CD4-positive, CD25-positive, alpha-beta regulatory T cell (primary cell): ENCODE data around the gene GRIK3. TPM values are rescaled to one million over a fixed set of nuclear protein-coding genes. Genes with fewer than 3 reads are reported as not detected.

Experiments used
- ATAC-seq, 2 donors: fragments of 150-1000 bp; cut with Tn5 transposase; one replicate each; pipeline ENCODE4 v1.10.0; 2021; ENCODE audit warnings: low read depth in 2 of 2, moderate number of reproducible peaks in 2 of 2, moderate library complexity in 1 of 2
- DNase-seq, 3 donors: peaks; one replicate each; pipeline versions ENCODE4 v3.0.0 to v3.0.0-alpha.2; 2012 to 2022; ENCODE audit warnings: mixed read lengths in 1 of 3
- H3K27ac ChIP-seq: one replicate; pipeline ENCODE4 v1.7.0; 2013; ENCODE audit warnings: mild to moderate bottlenecking, low read length; ENCODE audit not compliant: insufficient read depth, poor library complexity, severe bottlenecking
- H3K27me3 ChIP-seq: one replicate; pipeline ENCODE4 v1.7.0; 2013; ENCODE audit warnings: low read length; ENCODE audit not compliant: control insufficient read depth, insufficient read depth
- H3K36me3 ChIP-seq: one replicate; pipeline ENCODE4 v1.7.0; 2013; ENCODE audit warnings: mild to moderate bottlenecking, low read length, moderate library complexity; ENCODE audit not compliant: control insufficient read depth, insufficient read depth
- H3K4me1 ChIP-seq: 2 replicates; pipeline ENCODE4 v1.7.0; 2013; ENCODE audit warnings: mild to moderate bottlenecking, low read length; ENCODE audit not compliant: insufficient read depth, control insufficient read depth, poor library complexity, severe bottlenecking
- H3K4me3 ChIP-seq: one replicate; pipeline ENCODE4 v1.7.0; 2013; ENCODE audit warnings: low read depth, mild to moderate bottlenecking, low read length, moderate library complexity
- H3K9me3 ChIP-seq, 2 experiments: 1 replicate in 1 of 2; 2 replicates in 1 of 2; pipeline ENCODE4 v1.7.0; 2013; ENCODE audit warnings: low read length in 2 of 2, mild to moderate bottlenecking in 1 of 2, moderate library complexity in 1 of 2; ENCODE audit not compliant: control insufficient read depth in 2 of 2
- H3K27ac Mint-ChIP-seq, 3 donors: one replicate each; pipeline ENCODE4 v1.8.0; 2020 to 2022; ENCODE audit warnings: mild to moderate bottlenecking in 3 of 3, mixed read lengths in 3 of 3, moderate library complexity in 2 of 3
- H3K27me3 Mint-ChIP-seq: one replicate; pipeline ENCODE4 v1.8.0; 2022; ENCODE audit warnings: mild to moderate bottlenecking, mixed read lengths
- H3K36me3 Mint-ChIP-seq: one replicate; pipeline ENCODE4 v1.8.0; 2020; ENCODE audit warnings: mixed read lengths
- H3K4me1 Mint-ChIP-seq, 4 donors: one replicate each; pipeline ENCODE4 v1.8.0; 2020 to 2022; ENCODE audit warnings: mixed read lengths in 4 of 4, mild to moderate bottlenecking in 1 of 4
- H3K4me3 Mint-ChIP-seq, 4 donors: one replicate each; pipeline ENCODE4 v1.8.0; 2020 to 2022; ENCODE audit warnings: mild to moderate bottlenecking in 4 of 4, mixed read lengths in 4 of 4, moderate library complexity in 3 of 4
- H3K9me3 Mint-ChIP-seq, 7 donors: one replicate each; pipeline ENCODE4 v1.8.0; 2020 to 2022; ENCODE audit warnings: mixed read lengths in 7 of 7, mild to moderate bottlenecking in 3 of 7, moderate library complexity in 2 of 7
- polyA plus RNA-seq, 4 donors: library from polyadenylated mRNA; unstranded; fragments of 300-500 nt; fragmentation: Illumina TruSeq; gene quantifications; one replicate each; pipeline ENCODE4 v1.2.3, GENCODE V29; 2021
- total RNA-seq: library from RNA; stranded (reverse); gene quantifications from one replicate; pipeline ENCODE4 v1.2.3, GENCODE V29; 2022

GRIK3 gene
- total and polyA plus RNA-seq, 5 donors from 2014 or later = not detected

- H3K36me3 Mint-ChIP-seq = no peaks in the 10 kb centered on the region
- H3K27ac Mint-ChIP-seq = no peak overlapping the region
- H3K4me3 Mint-ChIP-seq = no peak overlapping the region
- Histone ChIP-seq H3K27me3 (no peaks in the 10 kb centered on the region), H3K4me3 (no peak overlapping the region), H3K4me1 (no peaks in the 10 kb centered on the region), H3K27ac (no peak overlapping the region), H3K9me3 (no peaks in the 10 kb centered on the region), H3K36me3 (no peaks in the 10 kb centered on the region)
- DNase-seq = no peak
- H3K4me1 Mint-ChIP-seq = no peaks in the 10 kb centered on the region
- ATAC-seq = no peak
- H3K27me3 Mint-ChIP-seq = no peaks in the 10 kb centered on the region
- peaks cover 0 to 2% (median 0%) of the 10 kb centered on the region in 7 donors for H3K9me3 Mint-ChIP-seq
Observed at GRCh38 chr1:36792292-36792691, 242.0 kb downstream of the GRIK3 start.

GRCh38 chr1:36790191-36790590 lies 244.1 kb downstream of the GRIK3 start:
- Histone ChIP-seq H3K27me3 (no peaks in the 10 kb centered on the region), H3K4me3 (no peak overlapping the region), H3K36me3 (no peaks in the 10 kb centered on the region), H3K27ac (no peak overlapping the region), H3K9me3 (no peaks in the 10 kb centered on the region), H3K4me1 (no peaks in the 10 kb centered on the region)
- H3K9me3 Mint-ChIP-seq = peaks cover 0 to 2% (median 0%) of the 10 kb centered on the region in 7 donors
- no peak for DNase-seq
- no peaks in the 10 kb centered on the region for H3K4me1 Mint-ChIP-seq
- no peaks in the 10 kb centered on the region for H3K36me3 Mint-ChIP-seq
- peaks cover 7% of the 10 kb centered on the region for H3K27me3 Mint-ChIP-seq
- ATAC-seq = no peak
- H3K4me3 Mint-ChIP-seq = no peak overlapping the region
- no peak overlapping the region for H3K27ac Mint-ChIP-seq

- ATAC-seq = no peak
- Mint-ChIP-seq H3K36me3 (no peaks in the 10 kb centered on the region), H3K27ac (no peak overlapping the region), H3K27me3 (peaks cover 7% of the 10 kb centered on the region), H3K9me3 (peaks cover 0 to 2% (median 0%) of the 10 kb centered on the region in 7 donors), H3K4me3 (no peak overlapping the region), H3K4me1 (no peaks in the 10 kb centered on the region)
- no peaks in the 10 kb centered on the region for H3K4me1 ChIP-seq
- no peaks in the 10 kb centered on the region for H3K36me3 ChIP-seq
- H3K27ac ChIP-seq = no peak overlapping the region
- no peaks in the 10 kb centered on the region for H3K9me3 ChIP-seq
- no peaks in the 10 kb centered on the region for H3K27me3 ChIP-seq
- DNase-seq = no peak
- H3K4me3 ChIP-seq = no peak overlapping the region
Observed at GRCh38 chr1:36789535-36789934, 244.8 kb downstream of the GRIK3 start.

DNA sequence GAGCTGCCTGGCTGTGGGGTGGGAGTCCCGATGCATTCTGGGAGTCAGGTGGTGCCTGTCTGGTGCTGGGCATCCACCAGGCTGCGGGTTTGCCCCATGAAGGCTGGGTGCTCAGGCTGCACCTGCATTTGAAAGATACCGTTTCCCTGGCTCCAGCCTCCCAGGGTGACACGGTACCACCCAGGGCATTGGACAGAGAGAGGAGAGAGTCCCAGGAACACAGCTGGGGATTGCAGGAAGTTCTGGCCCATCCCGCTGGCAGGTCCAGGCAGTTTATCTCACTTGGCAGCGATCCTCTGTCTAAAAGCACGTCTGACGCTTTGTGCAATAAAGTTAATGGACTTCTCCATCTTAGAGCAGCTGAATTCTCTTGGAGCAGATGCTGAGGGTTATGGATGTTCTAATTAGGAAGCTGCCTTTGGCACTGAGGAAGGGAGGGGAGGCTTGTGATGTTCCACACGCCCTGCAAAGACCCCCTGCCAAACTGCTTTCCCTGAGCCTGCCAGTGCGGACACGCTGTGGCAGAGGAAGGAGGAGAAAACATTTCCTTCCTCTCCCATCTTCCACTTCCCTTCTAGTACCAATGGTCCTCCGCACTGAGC lies 246.9 kb downstream of the GRIK3 start:
- ATAC-seq = no peak
- DNase-seq = no peak
- no peaks in the 10 kb centered on the region for H3K36me3 Mint-ChIP-seq
- Histone ChIP-seq H3K4me1 (no peaks in the 10 kb centered on the region), H3K9me3 (no peaks in the 10 kb centered on the region), H3K27ac (no peak overlapping the region), H3K4me3 (no peak overlapping the region), H3K36me3 (no peaks in the 10 kb centered on the region), H3K27me3 (no peaks in the 10 kb centered on the region)
- H3K27ac Mint-ChIP-seq = no peak overlapping the region
- H3K4me3 Mint-ChIP-seq = peak overlapping the region in 1 of 4 donors; percentile 43
- H3K27me3 Mint-ChIP-seq = peaks cover 12% of the 10 kb centered on the region
- no peaks in the 10 kb centered on the region for H3K4me1 Mint-ChIP-seq
- H3K9me3 Mint-ChIP-seq = peaks cover 0 to 2% (median 0%) of the 10 kb centered on the region in 7 donors

DNA sequence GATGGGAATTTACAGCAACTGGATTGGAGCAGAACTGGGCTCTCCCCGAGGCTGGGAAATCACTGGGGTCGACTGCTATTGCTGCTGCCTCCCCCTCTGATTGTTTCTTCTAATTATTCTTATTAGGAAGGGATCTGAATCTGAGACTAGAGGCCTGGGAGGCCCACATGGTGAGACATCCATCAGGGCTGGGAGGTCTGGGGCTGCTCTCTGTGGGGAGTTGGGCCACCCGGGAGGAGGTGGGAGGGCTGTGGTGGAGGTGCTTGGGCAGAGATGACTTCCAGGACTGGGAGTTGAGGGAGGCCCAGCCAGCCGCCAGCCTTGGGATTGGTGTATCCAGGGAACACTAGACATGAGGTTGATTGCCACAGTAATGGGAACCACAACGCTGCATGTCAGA lies 247.9 kb downstream of the GRIK3 start:
- H3K27ac ChIP-seq = no peak overlapping the region
- no peaks in the 10 kb centered on the region for H3K36me3 ChIP-seq
- H3K4me3 Mint-ChIP-seq = no peak overlapping the region
- ATAC-seq (no peak), DNase-seq (no peak)
- no peaks in the 10 kb centered on the region for H3K9me3 ChIP-seq
- H3K4me1 ChIP-seq = no peaks in the 10 kb centered on the region
- no peak overlapping the region for H3K27ac Mint-ChIP-seq
- no peaks in the 10 kb centered on the region for H3K27me3 ChIP-seq
- no peak overlapping the region for H3K4me3 ChIP-seq
- no peaks in the 10 kb centered on the region for H3K4me1 Mint-ChIP-seq
- peaks cover 0 to 1% (median 0%) of the 10 kb centered on the region in 7 donors for H3K9me3 Mint-ChIP-seq
- H3K36me3 Mint-ChIP-seq = no peaks in the 10 kb centered on the region
- H3K27me3 Mint-ChIP-seq = peaks cover 12% of the 10 kb centered on the region

DNA sequence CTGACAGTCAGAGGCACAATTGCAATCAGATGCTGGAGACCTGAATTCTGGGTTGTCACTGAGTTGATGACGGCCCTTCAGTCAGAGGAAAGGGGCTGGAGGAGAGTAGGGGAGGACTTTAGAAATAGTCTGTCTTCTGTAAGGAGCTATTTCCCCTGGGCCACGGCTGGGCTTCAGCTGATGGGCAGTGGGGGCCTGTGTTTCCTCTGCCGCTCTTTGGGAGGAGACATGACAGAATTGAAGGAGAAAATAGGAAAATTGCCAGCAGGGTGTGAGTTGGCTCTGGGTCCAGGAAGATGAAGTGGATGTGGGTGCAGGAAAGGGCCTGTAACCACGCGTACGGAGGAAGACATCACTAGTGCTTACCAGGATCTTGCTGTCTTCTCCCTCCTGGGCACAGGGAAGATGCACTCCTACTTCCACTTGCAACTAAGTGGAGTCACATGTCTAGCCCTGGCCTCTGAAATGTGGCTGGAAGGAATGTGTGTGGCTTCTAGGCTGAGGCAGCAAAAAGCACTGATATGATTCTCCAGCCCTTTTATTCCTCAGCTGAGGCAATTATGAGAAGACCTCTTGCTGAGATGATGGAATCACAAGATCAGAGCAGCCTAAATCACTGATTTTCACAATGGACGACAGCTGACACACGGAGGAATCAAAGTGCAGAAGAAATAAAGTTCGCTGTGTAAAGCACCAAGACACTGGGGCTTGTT lies 250.0 kb downstream of the GRIK3 start:
- Mint-ChIP-seq H3K27me3 (peaks cover 12% of the 10 kb centered on the region), H3K9me3 (peaks cover 0 to 1% (median 0%) of the 10 kb centered on the region in 7 donors), H3K4me1 (no peaks in the 10 kb centered on the region), H3K36me3 (no peaks in the 10 kb centered on the region), H3K4me3 (no peak overlapping the region), H3K27ac (no peak overlapping the region)
- no peaks in the 10 kb centered on the region for H3K4me1 ChIP-seq
- H3K9me3 ChIP-seq = no peaks in the 10 kb centered on the region
- no peak overlapping the region for H3K27ac ChIP-seq
- ATAC-seq (no peak), DNase-seq (no peak)
- no peaks in the 10 kb centered on the region for H3K27me3 ChIP-seq
- no peaks in the 10 kb centered on the region for H3K36me3 ChIP-seq
- H3K4me3 ChIP-seq = no peak overlapping the region

- Mint-ChIP-seq H3K9me3 (peaks cover 0 to 1% (median 0%) of the 10 kb centered on the region in 7 donors), H3K4me1 (no peaks in the 10 kb centered on the region), H3K27ac (no peak overlapping the region), H3K27me3 (peaks cover 12% of the 10 kb centered on the region), H3K4me3 (no peak overlapping the region), H3K36me3 (no peaks in the 10 kb centered on the region)
- ATAC-seq (no peak), DNase-seq (no peak)
- Histone ChIP-seq H3K36me3 (no peaks in the 10 kb centered on the region), H3K4me1 (no peaks in the 10 kb centered on the region), H3K27ac (no peak overlapping the region), H3K27me3 (no peaks in the 10 kb centered on the region), H3K9me3 (no peaks in the 10 kb centered on the region), H3K4me3 (no peak overlapping the region)
Observed at GRCh38 chr1:36783475-36783874, 250.8 kb downstream of the GRIK3 start.

DNA sequence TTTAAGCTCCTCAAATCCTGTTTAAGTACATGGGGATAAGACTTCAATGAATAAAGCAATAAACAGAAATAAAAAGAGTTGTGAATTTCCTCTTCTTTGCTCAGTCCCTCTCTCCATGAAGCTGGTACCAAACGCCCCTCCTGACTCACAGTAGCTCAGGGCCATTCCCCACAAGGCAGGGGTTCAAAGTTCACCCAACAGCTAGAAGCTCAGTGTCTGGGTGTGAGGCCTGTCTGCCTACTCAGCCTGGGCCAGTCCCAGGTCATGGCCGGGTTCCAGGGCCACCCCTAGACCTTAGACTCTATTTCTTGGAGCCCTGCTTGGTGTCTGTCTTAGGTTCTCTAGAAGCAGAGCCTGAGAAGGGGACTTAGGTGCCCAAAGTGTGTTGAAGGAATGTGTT lies 251.5 kb downstream of the GRIK3 start:
- no peaks in the 10 kb centered on the region for H3K36me3 ChIP-seq
- no peaks in the 10 kb centered on the region for H3K4me1 ChIP-seq
- H3K4me3 Mint-ChIP-seq = no peak overlapping the region
- H3K4me1 Mint-ChIP-seq = no peaks in the 10 kb centered on the region
- H3K9me3 Mint-ChIP-seq = peaks cover 0 to 1% (median 0%) of the 10 kb centered on the region in 7 donors
- DNase-seq (no peak), ATAC-seq (no peak)
- peaks cover 12% of the 10 kb centered on the region for H3K27me3 Mint-ChIP-seq
- no peaks in the 10 kb centered on the region for H3K27me3 ChIP-seq
- no peak overlapping the region for H3K4me3 ChIP-seq
- H3K9me3 ChIP-seq = no peaks in the 10 kb centered on the region
- H3K27ac Mint-ChIP-seq = no peak overlapping the region
- H3K27ac ChIP-seq = no peak overlapping the region
- H3K36me3 Mint-ChIP-seq = no peaks in the 10 kb centered on the region
